CD8-positive, alpha-beta memory T cell (primary cell): ENCODE data around the gene SLC7A4. TPM values are rescaled to one million over a fixed set of nuclear protein-coding genes. Genes with fewer than 3 reads are reported as not detected.
"Not testable (repeated sequence)": the region's sequence is repeated elsewhere in the genome, so short reads cannot be mapped to it uniquely, and the experiment has no call there.

Source experiments
- CTCF ChIA-PET: fragments of 350-600 bp; sonication (Branson Sonifier 250); formaldehyde crosslinking; loops from one replicate; lab custom pipeline; 2021; ENCODE audit warnings: antibody characterized with exemption; lab: Charles Lee
- POLR2A ChIA-PET: fragments of 350-600 bp; sonication (Branson Sonifier 250); formaldehyde crosslinking; loops from one replicate; lab custom pipeline; 2021; ENCODE audit warnings: antibody characterized with exemption; lab: Charles Lee
- DNase-seq, 5 donors: peaks; one replicate each; pipeline versions ENCODE4 v3.0.0 to v3.0.0-alpha.2; 2020 to 2022; ENCODE audit warnings: mixed read lengths in 1 of 5
- H3K27ac ChIP-seq: one replicate; pipeline ENCODE4 v1.7.0; 2013; ENCODE audit warnings: low read depth, mild to moderate bottlenecking, low read length, moderate library complexity
- H3K27me3 ChIP-seq: 2 replicates; pipeline ENCODE4 v1.7.0; 2013; ENCODE audit warnings: low read length, mild to moderate bottlenecking; ENCODE audit not compliant: insufficient read depth, poor library complexity, severe bottlenecking
- H3K36me3 ChIP-seq: 2 replicates; pipeline ENCODE4 v1.7.0; 2013; ENCODE audit warnings: mild to moderate bottlenecking, low read length, moderate library complexity; ENCODE audit not compliant: insufficient read depth
- H3K4me1 ChIP-seq: 2 replicates; pipeline ENCODE4 v1.7.0; 2013; ENCODE audit warnings: mild to moderate bottlenecking, low read length, moderate library complexity; ENCODE audit not compliant: insufficient read depth
- H3K4me3 ChIP-seq: 2 replicates; pipeline ENCODE4 v1.7.0; 2013; ENCODE audit warnings: mild to moderate bottlenecking, low read length
- H3K9me3 ChIP-seq: 2 replicates; pipeline ENCODE4 v1.7.0; 2013; ENCODE audit warnings: mild to moderate bottlenecking, low read length
- H3K27ac Mint-ChIP-seq, 8 donors: one replicate each; pipeline ENCODE4 v1.8.0; 2020 to 2021; ENCODE audit warnings: mixed read lengths in 8 of 8, mild to moderate bottlenecking in 6 of 8, inconsistent platforms in 3 of 8, moderate library complexity in 3 of 8
- H3K27me3 Mint-ChIP-seq, 2 donors: one replicate each; pipeline ENCODE4 v1.8.0; 2020 to 2021; ENCODE audit warnings: mixed read lengths in 2 of 2, mild to moderate bottlenecking in 1 of 2, moderate library complexity in 1 of 2
- H3K36me3 Mint-ChIP-seq, 3 donors: one replicate each; pipeline ENCODE4 v1.8.0; 2020 to 2021; ENCODE audit warnings: mixed read lengths in 3 of 3, inconsistent platforms in 1 of 3, mild to moderate bottlenecking in 1 of 3
- H3K4me1 Mint-ChIP-seq, 3 donors: one replicate each; pipeline ENCODE4 v1.8.0; 2020 to 2021; ENCODE audit warnings: mixed read lengths in 3 of 3, inconsistent platforms in 1 of 3, mild to moderate bottlenecking in 1 of 3
- H3K4me3 Mint-ChIP-seq, 7 donors: one replicate each; pipeline ENCODE4 v1.8.0; 2020 to 2021; ENCODE audit warnings: mixed read lengths in 7 of 7, mild to moderate bottlenecking in 6 of 7, moderate library complexity in 4 of 7, inconsistent platforms in 2 of 7
- H3K9me3 Mint-ChIP-seq, 5 donors: one replicate each; pipeline ENCODE4 v1.8.0; 2020 to 2022; ENCODE audit warnings: mixed read lengths in 5 of 5, mild to moderate bottlenecking in 3 of 5, moderate library complexity in 2 of 5, inconsistent platforms in 1 of 5
- polyA plus RNA-seq: library from polyadenylated mRNA; unstranded; fragments of 300-500 nt; fragmentation: Illumina TruSeq; gene quantifications from one replicate; pipeline ENCODE4 v1.2.3, GENCODE V29; 2021
- total RNA-seq, 2 experiments: library from RNA; stranded (reverse); gene quantifications; one replicate each; pipeline ENCODE4 v1.2.3, GENCODE V29; 2021

The SLC7A4 gene
- total and polyA plus RNA-seq, 3 experiments from 2014 or later = 0.13 to 0.82 (median 0.37) TPM

DNA sequence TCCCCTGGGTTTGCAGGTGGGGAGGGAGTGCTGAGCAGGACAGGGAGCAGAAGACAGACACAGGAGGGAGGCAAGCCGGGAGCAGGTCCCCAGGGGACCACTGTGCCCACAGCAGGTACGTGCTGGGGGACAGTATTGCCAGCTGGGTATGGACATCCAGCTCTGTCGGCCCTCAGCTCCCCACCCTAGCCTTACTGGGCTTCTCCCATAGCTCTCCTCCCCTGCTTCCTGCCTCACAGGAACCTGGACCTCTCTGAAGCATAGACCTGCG, 23.1 kb upstream of the SLC7A4 start:
- Histone ChIP-seq H3K4me1 (peaks cover 20% of the 10 kb centered on the region), H3K36me3 (no peaks in the 10 kb centered on the region), H3K27ac (no peak overlapping the region), H3K9me3 (no peaks in the 10 kb centered on the region), H3K4me3 (no peak overlapping the region), H3K27me3 (no peaks in the 10 kb centered on the region)
- ChIA-PET CTCF (no interaction called here), POLR2A (no interaction called here)
- H3K4me3 Mint-ChIP-seq = peak overlapping the region in 3 of 7 donors; percentile 29 to 68 (median 44)
- no peaks in the 10 kb centered on the region for H3K36me3 Mint-ChIP-seq
- DNase-seq = no peak
- H3K4me1 Mint-ChIP-seq = peaks cover 9 to 14% (median 12%) of the 10 kb centered on the region in 3 donors
- peaks cover 10 to 17% of the 10 kb centered on the region in 2 donors for H3K27me3 Mint-ChIP-seq
- no peak overlapping the region for H3K27ac Mint-ChIP-seq
- H3K9me3 Mint-ChIP-seq = no peaks in the 10 kb centered on the region

DNA sequence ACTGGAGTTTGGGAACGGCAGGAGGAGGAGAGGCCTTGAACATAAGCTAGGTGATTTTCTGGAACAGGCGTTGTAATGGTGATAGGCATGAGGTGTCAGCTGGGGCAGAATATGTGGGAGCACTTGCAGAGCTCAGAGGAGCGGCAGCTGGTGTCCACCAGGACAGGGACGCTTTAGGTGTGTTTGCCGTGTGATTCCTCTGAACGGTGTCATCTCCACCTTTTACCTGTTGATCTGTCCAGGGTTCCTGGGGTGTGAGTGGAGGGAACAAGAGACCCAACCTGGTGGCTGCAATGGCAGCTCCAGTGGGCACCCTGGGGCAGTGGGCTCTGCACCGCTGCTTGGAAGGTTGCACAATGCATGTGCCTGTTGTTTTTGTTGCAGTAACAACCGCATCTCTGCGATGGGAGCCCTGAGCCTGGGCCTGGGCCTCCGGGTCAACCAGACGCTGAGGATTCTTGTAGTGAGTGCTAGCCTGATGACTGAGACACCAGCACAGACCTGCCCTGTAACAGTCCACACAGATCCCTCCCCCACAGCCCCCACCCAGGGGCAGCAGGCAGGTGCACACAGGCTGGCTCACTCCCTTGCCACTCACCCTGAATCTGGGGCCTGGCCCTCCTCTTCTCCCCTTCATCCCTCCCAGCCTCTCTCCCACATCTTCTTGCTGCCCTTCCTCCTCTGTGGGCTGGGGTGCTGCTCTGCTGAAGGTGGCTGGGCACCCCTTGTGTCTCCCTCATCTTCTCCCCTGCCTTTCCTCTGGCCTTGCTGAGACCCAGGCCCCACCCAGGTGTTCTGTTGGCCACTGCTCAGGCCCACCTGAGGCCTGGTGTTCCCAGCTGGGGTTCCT, 22.6 kb upstream of the SLC7A4 start:
- Mint-ChIP-seq H3K36me3 (no peaks in the 10 kb centered on the region), H3K4me3 (no peak overlapping the region), H3K9me3 (no peaks in the 10 kb centered on the region), H3K27me3 (peaks cover 10 to 17% of the 10 kb centered on the region in 2 donors), H3K27ac (no peak overlapping the region), H3K4me1 (peaks cover 9 to 14% (median 12%) of the 10 kb centered on the region in 3 donors)
- no peaks in the 10 kb centered on the region for H3K9me3 ChIP-seq
- no peak overlapping the region for H3K4me3 ChIP-seq
- no peaks in the 10 kb centered on the region for H3K27me3 ChIP-seq
- H3K4me1 ChIP-seq = peaks cover 20% of the 10 kb centered on the region
- no peak overlapping the region for H3K27ac ChIP-seq
- no peaks in the 10 kb centered on the region for H3K36me3 ChIP-seq
- ChIA-PET POLR2A (no interaction called here), CTCF (no interaction called here)
- no peak for DNase-seq

DNA sequence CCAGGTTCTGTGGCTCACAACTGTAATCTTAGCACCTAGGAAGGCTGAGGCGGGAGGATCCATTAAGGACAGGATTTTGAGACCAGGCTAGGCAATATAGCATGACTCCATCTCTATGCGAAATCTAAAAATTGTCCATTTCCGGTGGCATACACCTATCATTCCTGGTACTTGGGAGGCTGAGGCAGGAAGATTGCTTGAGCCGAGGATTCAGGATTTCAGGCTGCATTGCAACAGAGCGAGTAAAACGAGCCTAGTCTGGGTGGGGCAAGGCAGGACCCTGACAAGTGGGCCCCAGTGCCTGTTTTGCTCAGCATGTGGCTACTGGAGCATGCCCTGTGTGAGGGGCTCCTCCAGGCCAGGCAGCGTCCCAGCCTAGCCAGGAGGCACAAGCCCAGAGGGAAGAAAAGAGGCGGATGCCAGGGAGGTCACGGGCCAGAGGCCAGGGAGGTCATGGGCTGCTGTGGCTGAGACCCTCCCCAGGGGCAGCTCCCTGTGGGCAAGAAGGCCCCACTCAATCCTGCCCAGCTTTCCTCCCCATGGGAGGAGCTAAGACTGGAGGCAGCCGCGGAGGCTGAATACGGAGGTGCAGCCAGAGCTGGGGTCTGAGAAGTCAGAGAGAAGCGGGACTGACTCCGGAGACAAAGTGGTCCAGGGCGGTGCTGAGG, 21.8 kb upstream of the SLC7A4 start:
- peaks cover 10 to 17% of the 10 kb centered on the region in 2 donors for H3K27me3 Mint-ChIP-seq
- H3K27ac Mint-ChIP-seq = no peak overlapping the region
- ChIA-PET CTCF (no interaction called here), POLR2A (no interaction called here)
- H3K36me3 ChIP-seq = no peaks in the 10 kb centered on the region
- no peaks in the 10 kb centered on the region for H3K27me3 ChIP-seq
- H3K4me3 ChIP-seq = no peak overlapping the region
- no peaks in the 10 kb centered on the region for H3K36me3 Mint-ChIP-seq
- peaks cover 9 to 14% (median 12%) of the 10 kb centered on the region in 3 donors for H3K4me1 Mint-ChIP-seq
- H3K4me1 ChIP-seq = peaks cover 20% of the 10 kb centered on the region
- H3K9me3 ChIP-seq = no peaks in the 10 kb centered on the region
- H3K27ac ChIP-seq = no peak overlapping the region
- DNase-seq = no peak
- no peak overlapping the region for H3K4me3 Mint-ChIP-seq
- H3K9me3 Mint-ChIP-seq = no peaks in the 10 kb centered on the region

DNA sequence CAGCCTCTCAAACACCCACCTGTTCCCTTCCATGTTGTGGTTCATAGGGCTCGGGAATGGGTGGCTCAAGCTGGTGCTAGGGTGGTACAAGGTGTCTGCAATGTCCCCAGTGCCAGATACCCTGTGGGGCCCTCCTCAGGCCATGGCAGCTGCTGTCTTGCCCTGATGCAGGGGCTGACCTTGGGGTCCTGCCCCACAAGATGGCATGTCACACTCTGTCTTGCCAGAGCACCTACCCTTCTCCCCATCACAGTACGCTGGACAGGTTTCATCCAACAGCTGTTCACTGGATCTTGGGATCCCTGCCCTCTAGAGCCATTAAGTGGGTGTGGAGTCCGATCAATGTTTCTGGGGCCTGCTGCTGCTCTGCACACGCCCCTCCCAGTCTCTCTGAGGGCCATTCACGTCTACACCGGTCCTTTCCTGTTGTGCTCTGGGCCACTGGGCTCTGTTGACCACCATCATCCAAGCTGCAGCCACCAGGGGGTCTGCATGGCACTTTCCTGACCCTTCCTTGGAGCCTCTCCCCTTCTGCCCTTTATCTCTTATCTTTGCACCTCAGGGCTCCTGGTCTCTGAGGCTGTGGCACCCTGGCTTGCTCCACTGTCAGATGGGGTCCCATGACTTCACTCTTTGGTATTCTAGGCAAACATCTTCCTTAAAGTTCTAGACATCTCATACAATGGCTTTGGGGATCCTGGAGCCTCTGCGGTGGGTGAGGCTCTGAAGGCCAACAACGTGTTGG, 20.5 kb upstream of the SLC7A4 start:
- H3K9me3 Mint-ChIP-seq = no peaks in the 10 kb centered on the region
- Histone ChIP-seq H3K9me3 (no peaks in the 10 kb centered on the region), H3K27me3 (no peaks in the 10 kb centered on the region), H3K27ac (no peak overlapping the region), H3K4me3 (no peak overlapping the region), H3K4me1 (peaks cover 20% of the 10 kb centered on the region), H3K36me3 (no peaks in the 10 kb centered on the region)
- no peaks in the 10 kb centered on the region for H3K36me3 Mint-ChIP-seq
- ChIA-PET CTCF (no interaction called here), POLR2A (no interaction called here)
- H3K27ac Mint-ChIP-seq = peak overlapping the region in 1 of 8 donors; percentile 62
- peaks cover 10 to 17% of the 10 kb centered on the region in 2 donors for H3K27me3 Mint-ChIP-seq
- no peak for DNase-seq
- H3K4me3 Mint-ChIP-seq = no peak overlapping the region
- peaks cover 9 to 14% (median 12%) of the 10 kb centered on the region in 3 donors for H3K4me1 Mint-ChIP-seq

DNA sequence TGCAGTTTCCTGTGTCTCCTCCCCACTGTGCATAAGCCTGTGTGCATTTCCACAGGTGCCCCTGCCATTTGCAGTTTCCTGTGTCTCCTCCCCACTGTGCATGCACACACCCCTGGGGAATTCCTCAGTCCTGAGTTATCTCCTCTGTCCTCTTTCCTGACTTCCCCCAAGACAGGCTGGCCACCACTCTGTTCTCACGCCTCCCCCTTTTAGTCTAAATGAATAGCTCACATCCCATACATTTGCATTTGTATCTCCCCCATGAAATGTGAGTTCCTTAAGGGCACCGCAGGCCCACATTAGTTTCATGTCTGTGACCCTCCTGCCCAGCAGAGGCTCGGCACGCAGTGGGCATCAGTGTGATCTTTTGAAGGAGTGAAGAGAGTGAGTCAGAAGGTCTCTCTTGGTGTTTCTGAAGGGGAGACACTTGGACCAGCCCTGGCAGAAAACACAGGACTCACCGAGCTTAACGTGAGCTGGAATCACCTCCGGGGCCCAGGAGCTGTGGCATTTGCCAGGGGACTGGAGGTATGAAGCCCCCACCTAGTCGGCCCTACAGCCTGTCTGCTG, 19.6 kb upstream of the SLC7A4 start:
- no peak for DNase-seq
- Histone ChIP-seq H3K9me3 (no peaks in the 10 kb centered on the region), H3K27me3 (no peaks in the 10 kb centered on the region), H3K4me3 (no peak overlapping the region), H3K36me3 (no peaks in the 10 kb centered on the region), H3K27ac (no peak overlapping the region), H3K4me1 (peaks cover 19% of the 10 kb centered on the region)
- H3K27me3 Mint-ChIP-seq = peaks cover 10 to 16% of the 10 kb centered on the region in 2 donors
- CTCF ChIA-PET = no interaction called here
- H3K4me3 Mint-ChIP-seq = no peak overlapping the region
- H3K27ac Mint-ChIP-seq = peak overlapping the region in 3 of 8 donors; percentile 13 to 57 (median 17)
- POLR2A ChIA-PET = no interaction called here
- peaks cover 9 to 14% (median 12%) of the 10 kb centered on the region in 3 donors for H3K4me1 Mint-ChIP-seq
- H3K36me3 Mint-ChIP-seq = no peaks in the 10 kb centered on the region
- no peaks in the 10 kb centered on the region for H3K9me3 Mint-ChIP-seq

DNA sequence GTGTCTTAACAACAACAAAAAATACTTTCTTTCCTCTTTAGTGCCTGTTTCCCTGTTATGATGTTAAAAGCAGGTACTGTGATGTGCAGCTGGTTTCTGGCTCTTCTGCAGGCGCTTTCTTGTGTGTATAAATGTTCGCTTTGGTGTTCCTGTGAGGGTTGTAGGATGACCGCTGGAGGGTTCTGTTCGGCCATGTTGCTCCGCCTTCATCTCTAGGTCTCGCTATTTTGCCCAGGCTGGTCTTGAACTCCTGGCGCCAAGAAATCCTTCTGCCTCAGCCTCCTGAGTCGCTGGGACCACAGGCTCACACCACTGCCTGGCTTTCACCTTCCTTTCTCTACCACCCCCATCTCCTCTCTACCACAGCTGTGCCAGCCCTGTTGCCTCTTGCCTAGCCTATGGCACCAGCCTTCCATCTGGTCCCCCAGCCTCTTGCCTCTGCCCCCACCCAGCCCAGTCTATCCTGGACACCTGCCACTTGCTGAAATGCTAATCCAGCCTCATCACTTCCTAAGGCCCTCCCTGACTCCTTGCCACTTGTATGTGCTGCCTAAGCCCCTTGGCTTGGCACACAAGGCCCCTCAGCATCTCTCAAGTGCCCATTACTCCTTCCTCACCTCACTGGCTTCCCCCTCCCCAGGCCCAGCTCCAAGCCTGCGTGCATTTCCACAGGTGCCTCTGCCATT, 18.9 kb upstream of the SLC7A4 start:
- H3K27me3 Mint-ChIP-seq = peaks cover 8 to 11% of the 10 kb centered on the region in 2 donors
- H3K36me3 ChIP-seq = no peaks in the 10 kb centered on the region
- H3K27ac Mint-ChIP-seq = no peak overlapping the region
- H3K4me1 ChIP-seq = peaks cover 13% of the 10 kb centered on the region
- DNase-seq = no peak
- no peaks in the 10 kb centered on the region for H3K27me3 ChIP-seq
- ChIA-PET CTCF (no interaction called here), POLR2A (no interaction called here)
- H3K4me3 Mint-ChIP-seq = no peak overlapping the region
- no peaks in the 10 kb centered on the region for H3K9me3 ChIP-seq
- H3K9me3 Mint-ChIP-seq = no peaks in the 10 kb centered on the region
- H3K4me1 Mint-ChIP-seq = peaks cover 5 to 8% (median 8%) of the 10 kb centered on the region in 3 donors
- H3K4me3 ChIP-seq = no peak overlapping the region
- no peak overlapping the region for H3K27ac ChIP-seq
- H3K36me3 Mint-ChIP-seq = no peaks in the 10 kb centered on the region

DNA sequence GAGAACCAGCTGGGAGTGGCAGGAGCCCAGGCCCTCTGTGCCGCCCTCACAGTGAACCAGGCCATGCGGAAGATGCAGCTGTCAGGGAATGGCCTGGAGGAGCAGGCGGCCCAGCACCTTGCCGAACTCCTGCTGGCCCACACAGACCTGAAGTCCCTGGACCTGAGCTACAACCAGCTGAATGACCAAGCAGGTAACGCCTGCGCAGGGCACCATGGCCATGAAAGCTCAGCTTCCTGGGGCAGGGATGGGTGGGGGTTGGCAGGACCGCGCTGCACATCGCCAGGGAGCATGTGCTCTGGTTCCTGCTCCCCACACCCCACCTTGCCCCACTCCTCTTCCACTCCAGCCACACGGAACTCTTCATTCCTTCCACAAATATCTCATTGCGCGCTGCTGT, 16.6 kb upstream of the SLC7A4 start:
- H3K36me3 ChIP-seq, H3K9me3 Mint-ChIP-seq, H3K27ac ChIP-seq, H3K4me3 Mint-ChIP-seq, H3K27me3 ChIP-seq, H3K9me3 ChIP-seq, CTCF ChIA-PET, POLR2A ChIA-PET, DNase-seq, H3K27ac Mint-ChIP-seq, H3K36me3 Mint-ChIP-seq, H3K4me3 ChIP-seq: not testable (repeated sequence)
- Mint-ChIP-seq H3K4me1 (peaks cover 15 to 19% (median 16%) of the 10 kb centered on the region in 3 donors), H3K27me3 (peaks cover 4 to 14% of the 10 kb centered on the region in 2 donors)
- peaks cover 11% of the 10 kb centered on the region for H3K4me1 ChIP-seq
